HG02678 (cell line): ENCODE data around the gene CAPZA1.

ENCODE experiments used
- ATAC-seq: cut with Tn5 transposase; IDR thresholded peaks from one replicate; pipeline ENCODE4 v1.9.1; 2021; ENCODE audit warnings: mild to moderate bottlenecking, moderate library complexity; ENCODE audit not compliant: unreplicated experiment

The CAPZA1 gene

GRCh38 chr1:112674986-112675727 lies 55.5 kb downstream of the CAPZA1 start:
- ATAC-seq: peak; percentile 36

DNA sequence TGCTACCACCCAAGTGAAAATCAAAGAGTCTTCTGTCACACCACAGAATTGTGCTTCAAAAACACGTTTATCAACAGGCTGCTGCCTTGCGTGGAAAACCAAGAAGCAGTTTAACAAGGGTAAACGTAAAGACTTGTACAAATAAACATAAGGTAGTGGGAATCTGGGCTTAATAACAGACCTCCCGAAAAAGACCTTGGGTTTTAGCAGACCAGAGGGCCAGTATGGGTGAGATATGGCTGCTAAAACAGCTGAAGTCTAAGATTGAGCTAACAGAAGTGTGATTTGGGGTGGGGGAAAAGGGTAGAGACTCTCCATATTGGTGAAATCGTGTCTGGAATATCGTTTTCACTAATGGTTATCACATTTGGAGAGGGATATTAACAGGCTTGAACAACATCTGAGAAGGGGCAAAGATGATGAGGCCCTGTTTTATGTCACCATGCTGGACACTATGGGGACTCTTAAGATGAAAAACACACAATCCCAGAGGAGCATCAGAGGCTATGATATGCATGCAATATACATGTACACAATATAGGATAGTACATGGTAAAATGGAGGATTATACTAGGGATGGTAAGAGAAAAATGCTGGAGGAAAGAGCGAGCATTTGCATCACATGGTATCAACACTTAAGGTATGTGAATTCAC lies 56.2 kb downstream of the CAPZA1 start:
- ATAC-seq: no peak

DNA sequence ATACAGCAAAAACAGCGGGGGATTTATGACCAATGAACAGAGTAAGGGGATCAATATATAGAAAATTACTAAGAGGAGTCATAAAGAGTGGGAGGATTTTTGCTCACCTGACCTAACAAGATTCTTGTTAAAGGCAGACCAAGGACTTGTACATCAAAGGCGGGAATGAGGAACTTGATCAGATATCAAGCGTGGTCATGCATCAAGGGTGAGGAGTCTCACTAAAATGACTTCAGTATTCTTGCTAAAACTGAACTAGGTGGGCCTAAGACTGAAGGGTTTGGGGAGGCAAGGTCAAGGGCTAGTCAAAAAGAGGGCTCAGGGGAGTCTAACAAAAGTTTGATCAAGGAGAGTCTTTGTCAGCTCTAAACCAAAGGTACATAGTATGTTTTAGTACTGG lies 56.9 kb downstream of the CAPZA1 start:
- no peak for ATAC-seq

DNA sequence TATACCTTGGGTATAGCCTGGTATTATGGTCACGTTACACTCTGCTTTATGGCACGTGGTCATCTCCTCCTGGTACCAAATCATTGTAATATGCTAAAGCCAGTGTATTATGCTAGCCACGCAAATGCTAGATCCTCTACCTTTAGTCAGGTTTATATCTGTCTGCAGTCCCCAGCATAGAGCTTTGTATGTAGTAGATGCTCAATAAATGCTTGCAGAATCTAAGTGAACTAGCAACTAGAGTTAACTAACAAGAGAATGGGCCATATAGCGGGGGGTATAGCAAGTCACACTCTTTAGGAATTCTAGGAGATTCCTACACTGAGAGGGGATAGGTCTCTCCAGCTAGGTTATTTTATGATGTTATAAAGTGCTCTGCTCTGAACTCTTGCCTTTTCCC lies 57.9 kb downstream of the CAPZA1 start:
- ATAC-seq: no peak

DNA sequence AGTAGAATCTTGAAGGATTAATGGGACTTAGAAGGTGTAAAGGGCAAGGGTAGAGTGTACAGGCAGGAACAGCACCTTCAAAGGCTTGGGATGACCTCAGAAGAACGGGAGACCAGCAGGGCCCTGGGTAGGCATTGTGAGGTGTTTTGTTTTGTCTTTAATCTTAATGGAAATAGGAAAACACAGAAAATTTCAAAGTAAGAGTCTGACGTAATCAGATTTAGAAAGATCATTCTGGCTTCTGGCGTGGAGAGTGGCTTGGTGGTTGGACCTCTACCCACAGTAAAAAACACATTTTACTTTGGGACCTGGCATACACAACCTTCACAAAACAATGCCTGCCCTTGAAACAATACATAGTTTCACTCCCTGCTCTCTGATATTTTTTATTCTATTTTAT lies 59.0 kb downstream of the CAPZA1 start:
- no peak for ATAC-seq

GRCh38 chr1:112685913-112686312 lies 66.3 kb downstream of the CAPZA1 start:
- ATAC-seq: no peak

DNA sequence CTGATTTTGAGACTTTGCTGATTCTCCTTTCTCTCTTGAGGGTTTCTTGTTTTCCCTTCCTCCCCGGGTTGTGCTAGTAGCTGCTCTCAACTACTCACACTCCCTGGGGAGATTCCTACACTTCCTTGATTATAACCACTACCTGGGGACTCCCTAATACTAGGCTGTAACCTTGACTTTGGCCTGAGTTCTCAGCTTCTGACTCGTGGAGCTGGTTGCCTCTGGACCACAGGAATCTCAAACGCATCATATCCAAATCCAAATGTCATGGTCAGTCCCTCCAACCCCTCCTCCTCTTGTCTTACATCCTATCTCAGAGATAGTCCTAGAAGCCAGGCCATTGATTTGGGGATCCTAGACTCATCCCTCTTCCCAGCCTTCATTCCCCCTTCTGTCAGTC lies 66.8 kb downstream of the CAPZA1 start:
- ATAC-seq: no peak

GRCh38 chr1:112686835-112687234 lies 67.2 kb downstream of the CAPZA1 start:
- ATAC-seq: no peak

DNA sequence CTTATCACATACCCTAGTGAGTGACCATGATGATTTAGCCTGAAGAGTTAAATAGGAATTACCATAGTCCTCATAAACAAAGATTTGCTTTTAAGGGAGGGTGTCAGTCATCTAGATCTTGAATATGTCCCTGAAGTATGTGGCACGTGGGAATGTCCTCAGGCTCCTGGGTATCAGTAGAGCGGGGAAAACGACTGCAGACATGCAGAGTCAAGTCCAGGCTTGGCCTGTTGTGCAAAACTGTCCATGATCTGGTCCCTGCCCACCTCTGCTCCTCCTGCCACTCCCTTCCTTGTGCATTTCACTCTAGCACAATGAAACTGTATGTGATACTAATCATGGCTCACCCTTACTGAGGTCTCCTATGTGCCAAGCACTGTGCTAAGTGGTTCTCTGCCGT lies 67.7 kb downstream of the CAPZA1 start:
- ATAC-seq: no peak

GRCh38 chr1:112687785-112688496 lies 68.3 kb downstream of the CAPZA1 start:
- no peak for ATAC-seq

DNA sequence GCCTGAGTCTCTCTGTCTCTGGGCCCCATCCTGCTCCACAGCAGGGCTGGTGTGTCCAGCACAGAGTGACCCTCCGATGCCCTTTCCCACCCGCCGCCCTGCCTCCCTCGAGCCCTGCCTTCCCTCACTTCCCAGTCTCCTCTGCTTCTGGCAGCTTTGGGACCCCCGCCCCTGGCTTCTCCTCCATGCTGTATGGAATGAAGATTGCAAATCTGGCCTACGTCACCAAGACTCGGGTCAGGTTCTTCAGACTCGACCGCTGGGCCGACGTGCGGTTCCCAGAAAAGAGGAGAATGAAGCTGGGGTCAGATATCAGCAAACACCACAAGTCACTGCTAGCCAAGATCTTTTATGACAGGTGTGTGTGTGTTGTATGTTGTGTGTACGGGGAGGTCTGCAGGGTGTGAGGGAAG lies 69.2 kb downstream of the CAPZA1 start:
- no peak for ATAC-seq

DNA sequence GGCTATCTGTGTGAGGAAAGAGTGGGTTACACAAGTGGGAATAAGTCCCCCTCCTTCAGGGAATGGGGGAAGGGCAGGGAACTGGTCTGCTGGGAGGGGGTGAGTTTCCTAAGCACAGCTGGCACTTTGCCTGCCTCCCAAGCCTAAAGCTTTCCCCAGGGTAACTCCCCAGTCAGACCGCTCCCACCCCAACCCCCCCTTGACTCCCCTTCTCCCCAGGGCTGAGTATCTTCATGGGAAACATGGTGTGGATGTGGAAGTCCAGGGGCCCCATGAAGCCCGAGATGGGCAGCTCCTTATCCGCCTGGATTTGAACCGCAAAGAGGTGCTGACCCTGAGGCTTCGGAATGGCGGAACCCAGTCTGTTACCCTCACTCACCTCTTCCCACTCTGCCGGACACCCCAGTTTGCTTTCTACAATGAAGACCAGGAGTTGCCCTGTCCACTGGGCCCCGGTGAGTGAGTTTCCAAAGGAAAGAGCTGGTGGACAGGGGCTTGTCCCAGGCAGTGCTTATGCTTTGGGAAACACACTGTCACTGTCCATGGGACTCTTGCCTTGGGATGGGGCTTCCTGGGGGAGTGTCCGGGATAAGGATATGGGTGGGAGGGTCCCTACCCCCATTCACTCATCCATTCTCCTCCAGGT lies 69.7 kb downstream of the CAPZA1 start:
- no peak for ATAC-seq

DNA sequence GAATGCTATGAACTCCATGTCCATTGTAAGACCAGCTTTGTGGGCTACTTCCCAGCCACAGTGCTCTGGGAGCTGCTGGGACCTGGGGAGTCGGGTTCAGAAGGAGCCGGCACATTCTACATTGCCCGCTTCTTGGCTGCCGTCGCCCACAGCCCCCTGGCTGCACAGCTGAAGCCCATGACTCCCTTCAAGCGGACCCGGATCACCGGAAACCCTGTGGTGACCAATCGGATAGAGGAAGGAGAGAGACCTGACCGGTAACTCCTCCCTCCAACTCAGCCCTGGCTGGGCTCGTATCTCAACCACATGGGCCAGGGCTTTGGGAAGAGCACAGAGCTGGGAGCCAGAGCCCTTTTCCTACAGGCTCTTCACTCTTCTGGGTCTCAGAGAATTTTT lies 70.2 kb downstream of the CAPZA1 start:
- no peak for ATAC-seq

GRCh38 chr1:112692681-112693080 lies 73.0 kb downstream of the CAPZA1 start:
- no peak for ATAC-seq

DNA sequence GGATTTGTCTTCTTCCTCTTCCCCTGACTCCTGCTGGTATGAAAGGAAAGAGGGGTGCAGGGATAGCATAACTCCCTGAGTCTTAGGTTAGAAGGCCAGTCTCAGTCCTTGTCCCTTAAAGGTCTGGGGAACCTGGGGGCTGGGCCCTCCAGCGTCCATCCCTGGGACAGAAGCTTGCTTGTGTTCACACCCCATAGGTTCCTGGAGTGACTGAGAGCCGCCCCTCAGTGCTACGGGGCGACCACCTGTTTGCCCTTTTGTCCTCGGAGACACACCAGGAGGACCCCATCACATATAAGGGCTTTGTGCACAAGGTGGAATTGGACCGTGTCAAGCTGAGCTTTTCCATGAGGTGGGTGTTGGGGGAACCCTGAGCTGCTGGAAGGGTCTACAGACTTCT lies 74.2 kb downstream of the CAPZA1 start:
- ATAC-seq: no peak

GRCh38 chr1:112694363-112694929 lies 74.8 kb downstream of the CAPZA1 start:
- ATAC-seq: no peak

GRCh38 chr1:112695276-112695675 lies 75.6 kb downstream of the CAPZA1 start:
- ATAC-seq: no peak

DNA sequence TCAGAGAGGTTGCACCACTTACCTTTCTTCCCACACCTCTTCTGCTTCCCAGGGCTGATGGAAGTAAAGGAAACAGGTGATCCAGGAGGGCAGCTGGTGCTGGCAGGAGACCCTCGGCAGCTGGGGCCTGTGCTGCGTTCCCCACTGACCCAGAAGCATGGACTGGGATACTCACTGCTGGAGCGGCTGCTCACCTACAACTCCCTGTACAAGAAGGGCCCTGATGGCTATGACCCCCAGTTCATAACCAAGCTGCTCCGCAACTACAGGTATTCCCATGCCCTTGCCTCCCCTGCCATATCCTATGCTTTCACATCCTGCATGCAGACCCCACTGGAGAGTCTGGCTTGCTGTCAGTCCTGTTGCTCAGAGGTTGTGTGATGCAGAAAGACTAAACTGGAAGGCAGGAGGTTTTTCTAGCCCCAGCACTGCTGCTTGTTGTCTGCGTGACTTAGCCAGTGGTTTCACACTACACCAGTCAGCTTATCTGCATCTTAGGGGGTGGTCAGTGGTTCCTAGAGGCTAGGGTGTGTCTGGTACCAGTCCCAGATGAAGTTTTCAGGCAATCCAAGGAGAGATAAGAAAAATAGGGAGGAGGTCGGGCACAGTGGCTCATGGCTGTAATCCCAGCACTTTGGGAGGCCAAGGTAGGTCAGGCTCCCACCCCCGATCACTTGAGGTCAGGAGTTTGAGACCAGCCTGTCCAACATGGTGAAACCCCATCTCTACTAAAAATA lies 77.1 kb downstream of the CAPZA1 start:
- no peak for ATAC-seq

DNA sequence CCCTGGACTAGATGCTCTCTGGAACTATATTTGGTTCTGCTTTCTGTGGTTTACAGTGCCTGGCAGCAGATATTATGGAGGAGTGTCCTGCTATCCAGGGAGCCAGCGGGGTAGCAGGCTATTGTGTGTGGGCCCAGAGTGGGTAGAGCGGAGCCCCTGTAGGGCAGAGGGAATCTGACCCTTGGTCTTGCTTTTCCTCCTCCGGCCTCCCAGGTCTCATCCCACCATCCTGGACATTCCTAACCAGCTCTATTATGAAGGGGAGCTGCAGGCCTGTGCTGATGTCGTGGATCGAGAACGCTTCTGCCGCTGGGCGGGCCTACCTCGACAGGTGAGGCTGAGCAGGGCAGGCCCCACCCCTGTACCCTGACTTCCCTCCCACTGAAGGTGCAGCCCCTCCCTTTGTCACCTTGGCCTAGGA lies 78.2 kb downstream of the CAPZA1 start:
- no peak for ATAC-seq
